HUES64 (cell line): ENCODE data around the gene DHRS7C.
"Not testable (repeated sequence)": the region's sequence is repeated elsewhere in the genome, so short reads cannot be mapped to it uniquely, and the experiment has no call there.

Experiments
- H3K27ac ChIP-seq: 2 replicates; pipeline ENCODE4 v1.7.0; 2013; ENCODE audit warnings: low read depth, low read length, inconsistent platforms
- H3K27me3 ChIP-seq: 2 replicates; pipeline ENCODE4 v1.6.1; 2013; ENCODE audit warnings: mild to moderate bottlenecking, low read length; ENCODE audit not compliant: insufficient read depth
- H3K36me3 ChIP-seq: 2 replicates; pipeline ENCODE4 v1.6.1; 2013; ENCODE audit warnings: mild to moderate bottlenecking, low read length; ENCODE audit not compliant: insufficient read depth
- H3K4me1 ChIP-seq: 2 replicates; pipeline ENCODE4 v1.6.1; 2013; ENCODE audit warnings: mild to moderate bottlenecking, low read length, moderate library complexity; ENCODE audit not compliant: insufficient read depth
- H3K4me3 ChIP-seq: 2 replicates; pipeline ENCODE4 v1.5.1; 2013; ENCODE audit warnings: mild to moderate bottlenecking, low read length, moderate library complexity
- H3K9ac ChIP-seq: 2 replicates; pipeline ENCODE4 v1.6.1; 2013; ENCODE audit warnings: mild to moderate bottlenecking, low read depth, low read length
- H3K9me3 ChIP-seq: 2 replicates; pipeline ENCODE4 v1.6.1; 2013; ENCODE audit warnings: low read depth, low read length; ENCODE audit not compliant: insufficient read depth
- WGBS: fragments of 150-250, 120-280 bp; methylation state at CpG from one replicate; pipeline ENCODE4 v1.1.7; 2013; ENCODE audit warnings: missing lambda C conversion rate; 5-methylcytosine and 5-hydroxymethylcytosine counted together

DHRS7C gene

GRCh38 chr17:9783465-9783864 lies 7.9 kb downstream of the DHRS7C start:
- H3K27ac ChIP-seq, H3K9me3 ChIP-seq, H3K4me3 ChIP-seq, H3K27me3 ChIP-seq, H3K9ac ChIP-seq, H3K36me3 ChIP-seq, H3K4me1 ChIP-seq: not testable (repeated sequence)
- 96% methylated on average over 5 of the region's 5 CpGs for WGBS

GRCh38 chr17:9783050-9783449 lies 8.3 kb downstream of the DHRS7C start:
- 85% methylated on average over 4 of the region's 4 CpGs for WGBS
- Histone ChIP-seq H3K36me3 (no peaks in the 10 kb centered on the region), H3K27ac (no peak overlapping the region), H3K27me3 (no peaks in the 10 kb centered on the region), H3K9ac (no peak overlapping the region), H3K4me3 (no peak overlapping the region), H3K9me3 (no peaks in the 10 kb centered on the region), H3K4me1 (no peaks in the 10 kb centered on the region)

GRCh38 chr17:9780552-9780951 lies 10.8 kb downstream of the DHRS7C start:
- WGBS = 92% methylated on average over 3 of the region's 3 CpGs
- no peaks in the 10 kb centered on the region for H3K9me3 ChIP-seq
- no peaks in the 10 kb centered on the region for H3K27me3 ChIP-seq
- H3K4me3 ChIP-seq = no peak overlapping the region
- H3K27ac ChIP-seq = no peak overlapping the region
- no peaks in the 10 kb centered on the region for H3K36me3 ChIP-seq
- H3K9ac ChIP-seq = no peak overlapping the region
- H3K4me1 ChIP-seq = peaks cover 8% of the 10 kb centered on the region; the same call in 1 of the 2 replicates

- Histone ChIP-seq H3K27me3 (no peaks in the 10 kb centered on the region), H3K9ac (no peak overlapping the region), H3K27ac (no peak overlapping the region), H3K9me3 (no peaks in the 10 kb centered on the region), H3K36me3 (no peaks in the 10 kb centered on the region), H3K4me3 (no peak overlapping the region), H3K4me1 (peaks cover 8% of the 10 kb centered on the region; the same call in 1 of the 2 replicates)
- WGBS = 93% methylated on average over 9 of the region's 9 CpGs
These were observed 14.5 kb downstream of the DHRS7C start for GRCh38 chr17:9776911-9777310.

- H3K4me1 ChIP-seq = peaks cover 8% of the 10 kb centered on the region; the same call in 1 of the 2 replicates
- no peaks in the 10 kb centered on the region for H3K9me3 ChIP-seq
- H3K36me3 ChIP-seq = no peaks in the 10 kb centered on the region
- no peak overlapping the region for H3K4me3 ChIP-seq
- H3K27ac ChIP-seq = no peak overlapping the region
- no peaks in the 10 kb centered on the region for H3K27me3 ChIP-seq
- WGBS = 92% methylated on average over 19 of the region's 19 CpGs
- no peak overlapping the region for H3K9ac ChIP-seq
These were observed 18.7 kb downstream of the DHRS7C start for GRCh38 chr17:9772658-9773057.

- Histone ChIP-seq H3K27me3 (no peaks in the 10 kb centered on the region), H3K9ac (no peak overlapping the region), H3K9me3 (no peaks in the 10 kb centered on the region), H3K27ac (no peak overlapping the region), H3K4me1 (no peaks in the 10 kb centered on the region), H3K4me3 (no peak overlapping the region), H3K36me3 (no peaks in the 10 kb centered on the region)
- 96% methylated on average over 27 of the region's 27 CpGs for WGBS
These were observed 19.9 kb downstream of the DHRS7C start for GRCh38 chr17:9771465-9771864.

- H3K27me3 ChIP-seq = no peaks in the 10 kb centered on the region
These were observed 22.2 kb downstream of the DHRS7C start for GRCh38 chr17:9769036-9769695.

GRCh38 chr17:9768381-9768934 lies 22.9 kb downstream of the DHRS7C start:
- Histone ChIP-seq H3K27me3 (no peaks in the 10 kb centered on the region), H3K36me3 (no peaks in the 10 kb centered on the region), H3K9ac (no peak overlapping the region), H3K9me3 (no peaks in the 10 kb centered on the region), H3K4me3 (no peak overlapping the region), H3K27ac (no peak overlapping the region), H3K4me1 (no peaks in the 10 kb centered on the region)
- 48% methylated on average over 5 of the region's 5 CpGs for WGBS

More at GRCh38 chr17:9769036-9769695, 22.2 kb downstream of the DHRS7C start:
- WGBS = 87% methylated on average over 15 of the region's 15 CpGs
- H3K4me3 ChIP-seq = no peak overlapping the region
- H3K27ac ChIP-seq = no peak overlapping the region
- H3K4me1 ChIP-seq = no peaks in the 10 kb centered on the region
- no peaks in the 10 kb centered on the region for H3K36me3 ChIP-seq
- H3K9ac ChIP-seq = no peak overlapping the region
- H3K9me3 ChIP-seq = no peaks in the 10 kb centered on the region

- Histone ChIP-seq H3K36me3 (no peaks in the 10 kb centered on the region), H3K9ac (no peak overlapping the region), H3K9me3 (no peaks in the 10 kb centered on the region), H3K27ac (no peak overlapping the region), H3K4me1 (no peaks in the 10 kb centered on the region), H3K27me3 (no peaks in the 10 kb centered on the region), H3K4me3 (no peak overlapping the region)
- 92% methylated on average over 7 of the region's 7 CpGs for WGBS
These were observed 23.9 kb downstream of the DHRS7C start for GRCh38 chr17:9767432-9767991.

- H3K9ac ChIP-seq = no peak overlapping the region
- H3K4me1 ChIP-seq = no peaks in the 10 kb centered on the region
- H3K36me3 ChIP-seq = no peaks in the 10 kb centered on the region
- no peak overlapping the region for H3K4me3 ChIP-seq
- no peaks in the 10 kb centered on the region for H3K27me3 ChIP-seq
- no peaks in the 10 kb centered on the region for H3K9me3 ChIP-seq
- H3K27ac ChIP-seq = no peak overlapping the region
- WGBS = 86% methylated on average over 5 of the region's 5 CpGs
These were observed 24.4 kb downstream of the DHRS7C start for GRCh38 chr17:9766970-9767369.

- WGBS = 96% methylated on average over 1 of the region's 1 CpG
These were observed 26.1 kb downstream of the DHRS7C start for GRCh38 chr17:9765322-9765721.

More at GRCh38 chr17:9765322-9765721, 26.1 kb downstream of the DHRS7C start:
- Histone ChIP-seq H3K9ac (no peak overlapping the region), H3K27ac (no peak overlapping the region), H3K4me1 (no peaks in the 10 kb centered on the region), H3K9me3 (no peaks in the 10 kb centered on the region), H3K4me3 (no peak overlapping the region), H3K27me3 (no peaks in the 10 kb centered on the region), H3K36me3 (no peaks in the 10 kb centered on the region)
